HepG2 (cell line): ENCODE data around the gene SNAI3. TPM values are rescaled to one million over a fixed set of nuclear protein-coding genes. Genes with fewer than 3 reads are reported as not detected.

Experiments used
- AKAP8 ChIP-seq: sonication (generic); formaldehyde crosslinking; IDR thresholded peaks from 2 replicates; pipeline ENCODE4 v1.5.1; 2020; ENCODE audit warnings: mild to moderate bottlenecking, missing genetic modification reagents
- GTF3A ChIP-seq: sonication (generic); formaldehyde crosslinking; conservative IDR thresholded peaks from 2 replicates; pipeline ENCODE4 v1.4.0; 2020; ENCODE audit warnings: mild to moderate bottlenecking, missing genetic modification reagents
- HHEX ChIP-seq: IDR thresholded peaks from 2 replicates; pipeline ENCODE4 v1.6.1; 2016; ENCODE audit warnings: control low read depth
- HNF4G ChIP-seq, 2 experiments: sonication (generic) in 1 of 2; formaldehyde crosslinking in 1 of 2; IDR thresholded peaks; 2 replicates each; pipeline versions ENCODE4 v1.4.0 to v1.6.1; 2011 to 2020; ENCODE audit warnings: borderline replicate concordance in 2 of 2, low read depth in 2 of 2, mild to moderate bottlenecking in 2 of 2, low read length in 1 of 2, missing genetic modification reagents in 1 of 2, moderate library complexity in 1 of 2
- HOXA5 ChIP-seq: sonication (generic); formaldehyde crosslinking; IDR thresholded peaks from 2 replicates; pipeline ENCODE4 v1.4.0; 2020; ENCODE audit warnings: missing genetic modification reagents
- KDM5A ChIP-seq: fragments of 200-600 bp; sonication (generic); IDR thresholded peaks from 2 replicates; pipeline ENCODE4 v1.7.0; 2018; ENCODE audit warnings: antibody characterized with exemption, mild to moderate bottlenecking, low read length, borderline replicate concordance
- MTA1 ChIP-seq: sonication (generic); formaldehyde crosslinking; IDR thresholded peaks from 2 replicates; pipeline ENCODE4 v1.4.0; 2020; ENCODE audit warnings: missing genetic modification reagents, mild to moderate bottlenecking, borderline replicate concordance
- POLR2G ChIP-seq: fragments of 200-400 bp; formaldehyde crosslinking; IDR thresholded peaks from 2 replicates; pipeline ENCODE4 v1.6.1; 2018; ENCODE audit warnings: mild to moderate bottlenecking, low read depth, low read length, moderate library complexity
- SIN3A ChIP-seq: IDR thresholded peaks from 2 replicates; pipeline ENCODE4 v1.6.1; 2011; ENCODE audit warnings: low read depth, mild to moderate bottlenecking, control low read depth, low read length, borderline replicate concordance
- TOPORS ChIP-seq: sonication (generic); formaldehyde crosslinking; IDR thresholded peaks from 2 replicates; pipeline ENCODE4 v1.8.0; 2023; ENCODE audit warnings: mild to moderate bottlenecking, missing genetic modification reagents
- ZBTB7A ChIP-seq: sonication (generic); formaldehyde crosslinking; IDR thresholded peaks from 2 replicates; pipeline ENCODE4 v1.8.0; 2022; ENCODE audit warnings: mild to moderate bottlenecking, missing genetic modification reagents
- ZFP36L2 ChIP-seq: sonication (generic); formaldehyde crosslinking; IDR thresholded peaks from 2 replicates; pipeline ENCODE4 v1.4.0; 2020; ENCODE audit warnings: missing genetic modification reagents
- ZFP90 ChIP-seq: sonication (generic); formaldehyde crosslinking; IDR thresholded peaks from 2 replicates; pipeline ENCODE4 v1.8.0; 2022; ENCODE audit warnings: missing genetic modification reagents, mild to moderate bottlenecking, inconsistent platforms, borderline replicate concordance
- ZNF136 ChIP-seq: sonication (generic); formaldehyde crosslinking; IDR thresholded peaks from 2 replicates; pipeline ENCODE4 v1.8.1; 2022; ENCODE audit warnings: low read depth, mild to moderate bottlenecking, moderate library complexity, missing genetic modification reagents
- ZNF263 ChIP-seq: sonication (generic); formaldehyde crosslinking; IDR thresholded peaks from 2 replicates; pipeline ENCODE4 v1.4.0; 2020; ENCODE audit warnings: missing genetic modification reagents
- ZNF75D ChIP-seq: sonication (generic); formaldehyde crosslinking; IDR thresholded peaks from 2 replicates; pipeline ENCODE4 v1.8.1; 2023; ENCODE audit warnings: missing genetic modification reagents, mild to moderate bottlenecking, borderline replicate concordance
- ZNF841 ChIP-seq: sonication (generic); formaldehyde crosslinking; IDR thresholded peaks from 2 replicates; pipeline ENCODE4 v1.8.1; 2023; ENCODE audit warnings: missing genetic modification reagents, borderline replicate concordance
- polyA plus RNA-seq, 8 experiments: library from polyadenylated mRNA; depleted of rRNA in 3 of 8; stranded (reverse) in 7 of 8; unstranded in 1 of 8; fragments of >200 nt; fragmentation: Illumina TruSeq in 4 of 8; extraction: Trizol in 4 of 8; gene quantifications; 2 replicates each; pipeline versions ENCODE4 v1.2.1 to v1.2.3, GENCODE V29; 2011 to 2016; ENCODE audit warnings: low read depth in 4 of 8, missing spikeins in 1 of 8, mixed read lengths in 1 of 8; ENCODE audit not compliant: insufficient read depth in 1 of 8
- total RNA-seq, 5 experiments: library from RNA; depleted of rRNA; stranded (reverse); fragments of >200 nt; fragmentation: Illumina TruSeq; extraction: Trizol; gene quantifications; 2 replicates each; pipeline ENCODE4 v1.2.3, GENCODE V29; 2016; ENCODE audit warnings: low read depth in 1 of 5
- TF ChIP-seq, protein P1 (sequence below): IDR thresholded peaks from 2 replicates; pipeline ENCODE4 v1.6.1; 2012; ENCODE audit warnings: low read length, improper control_type of control experiment
- TF ChIP-seq, protein P2 (sequence below): IDR thresholded peaks from 2 replicates; pipeline ENCODE4 v1.6.1; 2016; ENCODE audit warnings: mild to moderate bottlenecking
- TF ChIP-seq, protein P3 (sequence below): sonication (generic); formaldehyde crosslinking; IDR thresholded peaks from 2 replicates; pipeline ENCODE4 v1.8.0; 2022; ENCODE audit warnings: missing genetic modification reagents, mild to moderate bottlenecking, inconsistent platforms, borderline replicate concordance
- TF ChIP-seq, protein P4 (sequence below): sonication (generic); formaldehyde crosslinking; IDR thresholded peaks from 2 replicates; pipeline ENCODE4 v1.5.0; 2020; ENCODE audit warnings: mild to moderate bottlenecking, missing genetic modification reagents, moderate library complexity

Gene SNAI3
- total and polyA plus RNA-seq, 2 of the 13 experiments (the other 11 are each of a cell fraction or from before 2014, with no cell fraction given): 0.09 to 0.18 TPM

DNA sequence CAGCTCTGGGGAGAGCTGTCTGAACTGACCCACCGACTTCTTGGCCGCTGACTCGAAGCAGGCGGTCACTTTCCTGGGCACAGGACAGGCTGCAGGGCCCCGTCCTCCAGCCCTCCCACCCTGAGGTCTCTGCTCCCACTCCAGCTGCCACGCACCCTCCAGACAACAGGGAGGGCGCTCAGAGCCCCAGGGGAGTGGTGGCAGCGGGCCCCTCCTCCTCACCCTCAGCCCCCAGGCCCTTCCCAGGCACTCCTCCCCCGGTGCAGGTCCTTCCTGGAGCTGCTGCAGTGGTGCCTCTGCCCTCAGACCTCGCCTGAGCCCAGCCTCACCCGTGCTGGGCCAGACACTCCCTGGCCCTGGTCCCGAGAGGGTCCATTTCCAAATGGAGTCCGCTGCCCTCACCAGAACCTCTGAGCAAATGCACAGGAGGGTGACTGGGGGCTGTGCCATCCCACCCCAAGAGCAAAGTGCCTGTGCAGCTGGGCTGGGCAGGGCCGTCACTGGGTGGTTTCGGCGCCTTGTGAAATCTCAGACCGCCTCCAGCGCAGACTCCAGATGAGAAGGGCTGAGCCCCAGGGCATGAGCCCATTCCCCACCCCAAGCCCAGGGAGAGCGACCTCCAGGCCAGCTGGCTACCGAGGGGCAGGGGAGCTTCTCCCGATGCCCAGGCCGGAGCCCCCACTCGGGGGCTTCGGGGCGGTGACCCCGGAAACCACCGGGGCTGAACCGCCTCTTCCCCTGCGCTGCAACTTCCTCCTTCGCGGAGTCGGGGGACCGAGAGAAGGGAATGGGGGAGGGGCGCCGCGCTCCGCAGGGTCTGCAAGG lies 36.2 kb downstream of the SNAI3 start (continued):
- TF ChIP-seq POLR2G (0 out of 2 replicates have a peak, but pooled peaks have one; percentile 8), HNF4G (IDR thresholded peaks at IDR 0.05; ENCODE audit: borderline replicate concordance, low read depth, low read length) (no peak), HNF4G (CRISPR knock-in tag; IDR thresholded peaks at IDR 0.05; ENCODE audit: borderline replicate concordance, low read depth) (no peak), ZFP90 (CRISPR knock-in tag) (no peak; the same call in 1 of the 2 replicates), ZNF263 (CRISPR knock-in tag) (peak; percentile 90), AKAP8 (CRISPR knock-in tag) (peak; percentile 82; the same call in 1 of the 2 replicates), KDM5A (no peak), ZNF75D (CRISPR knock-in tag) (no peak), MTA1 (CRISPR knock-in tag) (peak; percentile 66), HOXA5 (no peak), GTF3A (CRISPR knock-in tag) (peak; percentile 84), ZNF841 (CRISPR knock-in tag) (no peak), ZFP36L2 (CRISPR knock-in tag) (no peak), ZBTB7A (peak; percentile 67; the same call in 1 of the 2 replicates), HHEX (CRISPR knock-in tag) (no peak; the same call in 1 of the 2 replicates), TOPORS (CRISPR knock-in tag) (0 out of 2 replicates have a peak, but pooled peaks have one; percentile 13), SIN3A (0 out of 2 replicates have a peak, but pooled peaks have one; percentile 15), ZNF136 (CRISPR knock-in tag) (no peak)
- TF ChIP-seq, protein P1, sequence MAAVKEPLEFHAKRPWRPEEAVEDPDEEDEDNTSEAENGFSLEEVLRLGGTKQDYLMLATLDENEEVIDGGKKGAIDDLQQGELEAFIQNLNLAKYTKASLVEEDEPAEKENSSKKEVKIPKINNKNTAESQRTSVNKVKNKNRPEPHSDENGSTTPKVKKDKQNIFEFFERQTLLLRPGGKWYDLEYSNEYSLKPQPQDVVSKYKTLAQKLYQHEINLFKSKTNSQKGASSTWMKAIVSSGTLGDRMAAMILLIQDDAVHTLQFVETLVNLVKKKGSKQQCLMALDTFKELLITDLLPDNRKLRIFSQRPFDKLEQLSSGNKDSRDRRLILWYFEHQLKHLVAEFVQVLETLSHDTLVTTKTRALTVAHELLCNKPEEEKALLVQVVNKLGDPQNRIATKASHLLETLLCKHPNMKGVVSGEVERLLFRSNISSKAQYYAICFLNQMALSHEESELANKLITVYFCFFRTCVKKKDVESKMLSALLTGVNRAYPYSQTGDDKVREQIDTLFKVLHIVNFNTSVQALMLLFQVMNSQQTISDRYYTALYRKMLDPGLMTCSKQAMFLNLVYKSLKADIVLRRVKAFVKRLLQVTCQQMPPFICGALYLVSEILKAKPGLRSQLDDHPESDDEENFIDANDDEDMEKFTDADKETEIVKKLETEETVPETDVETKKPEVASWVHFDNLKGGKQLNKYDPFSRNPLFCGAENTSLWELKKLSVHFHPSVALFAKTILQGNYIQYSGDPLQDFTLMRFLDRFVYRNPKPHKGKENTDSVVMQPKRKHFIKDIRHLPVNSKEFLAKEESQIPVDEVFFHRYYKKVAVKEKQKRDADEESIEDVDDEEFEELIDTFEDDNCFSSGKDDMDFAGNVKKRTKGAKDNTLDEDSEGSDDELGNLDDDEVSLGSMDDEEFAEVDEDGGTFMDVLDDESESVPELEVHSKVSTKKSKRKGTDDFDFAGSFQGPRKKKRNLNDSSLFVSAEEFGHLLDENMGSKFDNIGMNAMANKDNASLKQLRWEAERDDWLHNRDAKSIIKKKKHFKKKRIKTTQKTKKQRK: no peak
- TF ChIP-seq, protein P2, sequence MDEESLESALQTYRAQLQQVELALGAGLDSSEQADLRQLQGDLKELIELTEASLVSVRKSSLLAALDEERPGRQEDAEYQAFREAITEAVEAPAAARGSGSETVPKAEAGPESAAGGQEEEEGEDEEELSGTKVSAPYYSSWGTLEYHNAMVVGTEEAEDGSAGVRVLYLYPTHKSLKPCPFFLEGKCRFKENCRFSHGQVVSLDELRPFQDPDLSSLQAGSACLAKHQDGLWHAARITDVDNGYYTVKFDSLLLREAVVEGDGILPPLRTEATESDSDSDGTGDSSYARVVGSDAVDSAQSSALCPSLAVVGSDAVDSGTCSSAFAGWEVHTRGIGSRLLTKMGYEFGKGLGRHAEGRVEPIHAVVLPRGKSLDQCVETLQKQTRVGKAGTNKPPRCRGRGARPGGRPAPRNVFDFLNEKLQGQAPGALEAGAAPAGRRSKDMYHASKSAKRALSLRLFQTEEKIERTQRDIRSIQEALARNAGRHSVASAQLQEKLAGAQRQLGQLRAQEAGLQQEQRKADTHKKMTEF (CRISPR knock-in tag): no peak
- TF ChIP-seq, protein P3, sequence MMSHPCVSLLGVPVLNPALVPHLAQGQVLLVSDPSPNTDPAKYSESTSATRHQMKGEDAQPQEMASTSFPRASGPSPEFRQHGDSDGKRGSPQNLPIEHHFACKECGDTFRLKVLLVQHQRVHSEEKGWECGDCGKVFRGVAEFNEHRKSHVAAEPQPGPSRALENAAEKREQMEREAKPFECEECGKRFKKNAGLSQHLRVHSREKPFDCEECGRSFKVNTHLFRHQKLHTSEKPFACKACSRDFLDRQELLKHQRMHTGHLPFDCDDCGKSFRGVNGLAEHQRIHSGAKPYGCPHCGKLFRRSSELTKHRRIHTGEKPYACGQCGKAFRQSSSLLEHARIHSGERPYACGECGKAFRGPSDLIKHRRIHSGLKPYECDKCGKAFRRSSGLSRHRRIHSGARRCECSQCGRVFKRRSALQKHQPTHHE: no peak
- TF ChIP-seq, protein P4, sequence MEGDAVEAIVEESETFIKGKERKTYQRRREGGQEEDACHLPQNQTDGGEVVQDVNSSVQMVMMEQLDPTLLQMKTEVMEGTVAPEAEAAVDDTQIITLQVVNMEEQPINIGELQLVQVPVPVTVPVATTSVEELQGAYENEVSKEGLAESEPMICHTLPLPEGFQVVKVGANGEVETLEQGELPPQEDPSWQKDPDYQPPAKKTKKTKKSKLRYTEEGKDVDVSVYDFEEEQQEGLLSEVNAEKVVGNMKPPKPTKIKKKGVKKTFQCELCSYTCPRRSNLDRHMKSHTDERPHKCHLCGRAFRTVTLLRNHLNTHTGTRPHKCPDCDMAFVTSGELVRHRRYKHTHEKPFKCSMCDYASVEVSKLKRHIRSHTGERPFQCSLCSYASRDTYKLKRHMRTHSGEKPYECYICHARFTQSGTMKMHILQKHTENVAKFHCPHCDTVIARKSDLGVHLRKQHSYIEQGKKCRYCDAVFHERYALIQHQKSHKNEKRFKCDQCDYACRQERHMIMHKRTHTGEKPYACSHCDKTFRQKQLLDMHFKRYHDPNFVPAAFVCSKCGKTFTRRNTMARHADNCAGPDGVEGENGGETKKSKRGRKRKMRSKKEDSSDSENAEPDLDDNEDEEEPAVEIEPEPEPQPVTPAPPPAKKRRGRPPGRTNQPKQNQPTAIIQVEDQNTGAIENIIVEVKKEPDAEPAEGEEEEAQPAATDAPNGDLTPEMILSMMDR: no peak
